GM21360 (cell line): ENCODE data around the gene RBM17.
"Not testable (repeated sequence)": the region's sequence is repeated elsewhere in the genome, so short reads cannot be mapped to it uniquely, and the experiment has no call there.

Source experiments
- ATAC-seq: cut with Tn5 transposase; IDR thresholded peaks from one replicate; pipeline ENCODE4 v1.9.1; 2021; ENCODE audit warnings: mild to moderate bottlenecking, moderate library complexity; ENCODE audit not compliant: unreplicated experiment

RBM17 gene

DNA sequence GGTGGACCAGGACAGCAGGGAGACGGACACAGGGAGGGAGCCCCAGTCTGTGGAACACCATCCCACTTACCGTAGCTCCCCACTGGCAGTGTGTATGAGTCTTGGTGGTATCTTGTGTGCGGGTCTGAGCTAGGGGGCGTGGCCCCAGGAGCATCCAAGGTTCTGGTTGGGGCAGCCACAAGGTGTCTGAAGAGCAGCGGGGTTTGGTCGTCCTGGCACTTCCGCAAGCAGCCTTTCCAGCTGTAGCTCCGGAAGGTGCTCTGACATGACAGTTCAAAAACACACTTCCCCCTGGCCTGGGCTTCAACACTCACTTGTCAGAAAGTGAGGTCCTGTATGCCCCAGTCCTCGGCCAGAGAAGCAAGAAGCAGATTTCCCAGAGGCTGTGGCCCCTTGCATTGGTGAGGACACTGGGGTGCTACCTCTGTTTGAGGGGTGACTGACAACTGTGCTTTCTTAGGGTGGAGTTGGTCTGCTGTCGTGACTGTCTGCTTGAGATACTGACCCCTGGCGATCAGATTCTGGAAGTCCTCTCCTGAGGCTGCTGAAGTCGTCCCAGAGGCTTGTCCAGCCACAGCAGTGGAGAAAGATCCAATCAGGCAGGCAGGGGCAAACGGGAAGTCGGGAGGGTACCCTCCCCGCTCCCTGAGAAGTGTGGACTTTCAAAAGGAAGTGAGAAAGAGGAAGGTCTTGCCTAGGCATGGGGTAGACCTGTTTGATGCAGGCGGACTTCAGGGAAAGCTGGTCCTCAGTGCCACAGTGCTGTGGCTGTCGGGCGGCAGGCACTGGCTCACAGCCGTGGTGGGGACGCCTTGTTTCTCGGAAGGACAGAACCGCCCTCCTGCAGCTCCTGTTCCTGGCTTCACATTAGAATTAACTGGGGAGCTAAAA lies 62.5 kb downstream of the RBM17 start:
- ATAC-seq, result peak; percentile 73

- no peak for ATAC-seq
Observed at GRCh38 chr10:6153845-6154244, 65.0 kb downstream of the RBM17 start.

GRCh38 chr10:6154566-6154965 lies 65.7 kb downstream of the RBM17 start:
- ATAC-seq, result no peak

DNA sequence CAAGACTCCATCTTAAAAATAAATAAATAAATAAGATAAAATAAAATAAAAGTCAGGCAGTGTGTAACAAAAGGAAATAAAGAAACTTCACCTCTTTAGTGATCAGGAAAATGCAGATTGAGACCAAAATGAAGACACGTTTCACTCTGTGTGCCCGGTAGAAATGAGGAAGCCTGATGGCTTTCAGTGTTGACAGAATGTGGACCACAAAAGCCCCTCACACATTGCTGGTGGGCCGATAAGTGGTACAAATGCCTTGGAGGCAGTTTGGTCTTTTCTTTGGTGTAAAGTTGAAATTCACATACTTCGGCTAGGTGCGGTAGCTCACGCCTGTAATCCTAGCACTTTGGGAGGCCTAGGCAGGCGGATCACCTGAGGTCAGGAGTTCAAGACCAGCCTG lies 69.4 kb downstream of the RBM17 start:
- no peak for ATAC-seq

- no peak for ATAC-seq
Observed at GRCh38 chr10:6161921-6162320, 73.1 kb downstream of the RBM17 start.

DNA sequence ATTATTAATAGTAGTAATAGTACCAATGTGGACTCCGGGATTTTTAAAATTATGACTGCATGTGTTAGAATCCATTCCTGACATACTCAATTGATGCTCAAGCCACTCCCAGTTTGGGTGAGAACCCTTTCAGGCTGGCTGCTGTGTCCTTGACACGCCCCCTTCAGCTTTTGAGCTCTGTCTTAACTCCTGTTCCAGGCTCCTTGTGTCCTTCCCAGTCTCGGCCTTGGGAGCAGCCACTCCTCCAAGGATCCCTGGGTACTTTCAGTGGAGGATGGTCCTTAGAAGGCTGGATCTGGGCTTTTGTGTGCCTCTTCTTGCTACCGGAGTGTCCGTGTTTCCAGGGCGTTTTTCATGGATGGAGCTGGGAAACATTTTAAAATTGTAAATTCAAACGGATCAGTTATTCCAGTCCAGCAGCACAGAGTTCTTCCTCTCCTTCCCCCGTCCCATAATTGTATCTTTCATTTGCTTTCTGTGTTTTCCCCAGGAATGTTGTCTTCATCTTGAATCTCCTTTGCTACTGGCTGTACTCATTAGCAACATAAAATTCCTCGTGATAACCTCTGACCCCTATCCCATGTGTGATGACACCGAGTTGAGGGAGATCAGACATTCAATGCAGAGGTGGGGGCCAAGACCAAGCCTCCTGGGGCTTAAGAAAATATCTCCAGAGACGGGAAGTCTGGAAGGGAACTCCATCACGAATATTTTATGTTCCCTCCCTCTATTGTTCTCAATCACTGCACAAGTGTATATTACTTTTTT lies 73.9 kb downstream of the RBM17 start:
- ATAC-seq, result no peak

DNA sequence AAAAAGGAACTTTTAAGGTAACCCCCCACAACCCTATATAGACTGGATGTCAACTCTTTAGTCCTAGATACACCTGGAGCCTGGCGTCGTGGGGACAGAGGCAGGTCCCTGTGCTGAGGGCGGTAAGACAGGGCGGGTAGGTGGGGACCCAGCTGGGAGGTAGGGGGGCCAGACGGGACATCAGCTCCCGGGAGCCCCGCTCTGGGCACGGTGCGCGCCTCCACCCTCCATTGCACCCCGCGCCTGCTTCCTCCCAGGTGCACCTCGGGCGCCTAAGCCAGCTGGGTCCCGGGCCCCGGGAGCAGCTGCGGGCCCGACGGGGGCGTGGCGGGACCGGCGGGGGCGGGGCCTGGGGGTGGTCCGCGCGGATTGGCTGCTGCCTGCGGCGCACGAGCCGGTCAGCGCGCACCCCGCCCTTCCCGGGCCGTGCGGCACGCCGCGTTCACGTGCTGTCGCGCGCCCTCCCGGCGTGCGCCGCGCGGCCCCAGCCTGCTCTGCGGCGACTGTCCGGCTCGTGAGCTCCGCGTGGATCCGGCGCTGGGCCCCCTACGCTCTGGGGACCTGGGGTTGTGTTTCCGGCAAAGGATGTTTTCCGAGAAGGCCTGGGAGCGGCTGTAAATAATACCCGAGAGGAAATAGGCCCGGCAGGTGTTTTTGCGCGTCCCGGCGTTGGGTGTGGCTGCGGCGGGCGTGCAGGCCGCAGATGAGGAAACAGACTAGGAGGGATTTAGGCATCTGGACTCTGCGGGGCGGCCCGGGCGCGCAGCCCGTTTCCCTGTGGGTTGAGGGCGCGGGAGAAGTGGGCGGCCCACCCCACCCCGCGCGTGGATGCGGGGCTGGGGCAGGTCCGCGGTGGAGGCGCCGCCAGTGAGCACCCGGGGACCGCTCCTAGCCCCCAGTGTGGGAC lies 74.8 kb downstream of the RBM17 start:
- peak; percentile 92 for ATAC-seq

DNA sequence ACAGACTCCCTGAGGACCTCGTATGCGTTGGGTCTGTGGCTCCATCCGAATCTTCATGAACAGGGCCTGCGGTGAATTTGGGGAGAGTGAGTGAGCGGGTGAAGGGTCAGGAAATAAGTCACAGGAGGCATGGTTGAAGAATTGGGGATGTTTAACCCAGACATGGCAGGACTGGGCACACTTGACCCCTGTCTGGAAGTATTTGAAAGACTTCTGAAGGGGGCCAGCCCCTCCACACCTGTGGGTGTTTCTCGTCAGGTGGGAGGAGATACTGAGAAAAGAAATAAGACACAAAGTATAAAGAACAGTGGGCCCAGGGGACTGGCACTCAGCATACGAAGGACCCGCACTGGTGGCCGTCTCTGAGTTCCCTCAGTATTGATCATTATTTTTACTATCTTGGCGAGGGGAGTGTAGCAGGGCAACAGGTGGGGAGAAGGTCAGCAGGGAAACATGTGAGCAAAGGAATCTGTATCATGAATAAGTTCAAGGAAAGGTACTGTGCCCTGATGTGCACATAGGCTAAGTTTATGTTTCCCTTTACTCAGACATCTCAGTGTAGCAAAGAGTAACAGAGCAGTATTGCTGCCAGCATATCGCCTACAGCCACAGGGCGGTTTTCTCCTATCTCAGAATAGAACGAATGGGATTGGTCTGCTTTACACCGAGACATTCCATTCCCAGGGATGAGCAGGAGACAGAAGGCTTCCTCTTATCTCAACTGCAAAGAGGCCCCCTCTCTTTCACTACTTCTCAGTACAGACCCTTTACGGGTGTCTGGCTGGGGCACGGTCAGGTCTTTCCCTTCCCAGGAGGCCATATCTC lies 75.6 kb downstream of the RBM17 start:
- ATAC-seq, result no peak

GRCh38 chr10:6165221-6165725 lies 76.4 kb downstream of the RBM17 start:
- ATAC-seq, result no peak

- ATAC-seq, result not testable (repeated sequence)
Observed at GRCh38 chr10:6165933-6166332, 77.1 kb downstream of the RBM17 start.
